Keratinocyte (primary cell): ENCODE measurements around the gene GLT8D2. TPM values are rescaled to one million over a fixed set of nuclear protein-coding genes. Genes with fewer than 3 reads are reported as not detected.

ENCODE experiments used
- DNase-seq: peaks from one replicate; pipeline ENCODE4 v3.0.0-alpha.2; 2011; ENCODE audit warnings: low read depth, missing footprints, low spot score
- FAIRE-seq: peaks from 2 replicates; lab custom pipeline; 2011; peaks lifted over from hg19 to GRCh38; lab: Jason Lieb, UNC
- H2AFZ ChIP-seq: 2 replicates; pipeline ENCODE4 v1.6.0; 2012; ENCODE audit warnings: low read length, control low read depth, inconsistent platforms; ENCODE audit not compliant: control insufficient read depth
- H3K27ac ChIP-seq: 2 replicates; pipeline ENCODE4 v1.5.1; 2011; ENCODE audit warnings: low read length; ENCODE audit not compliant: control insufficient read depth, insufficient read depth
- H3K27me3 ChIP-seq: 3 replicates; pipeline ENCODE4 v1.6.0; 2011; ENCODE audit warnings: low read length; ENCODE audit not compliant: control insufficient read depth, insufficient read depth; ENCODE audit errors: extremely low read depth
- H3K36me3 ChIP-seq, 2 experiments: 2 replicates in 1 of 2; 3 replicates in 1 of 2; pipeline ENCODE4 v1.5.1; 2011; ENCODE audit warnings: low read length in 2 of 2, mild to moderate bottlenecking in 1 of 2; ENCODE audit not compliant: control insufficient read depth in 2 of 2, insufficient read depth in 2 of 2; ENCODE audit errors: extremely low read depth in 1 of 2
- H3K4me1 ChIP-seq: 3 replicates; pipeline ENCODE4 v1.5.1; 2011; ENCODE audit warnings: low read length; ENCODE audit not compliant: control insufficient read depth, insufficient read depth; ENCODE audit errors: extremely low read depth
- H3K4me2 ChIP-seq: 3 replicates; pipeline ENCODE4 v1.6.0; 2011; ENCODE audit warnings: low read depth, low read length; ENCODE audit not compliant: control insufficient read depth, insufficient read depth; ENCODE audit errors: extremely low read depth
- H3K4me3 ChIP-seq, 3 experiments: fragments of 200-600 bp in 1 of 3; sonication (generic) in 1 of 3; 2 replicates in 2 of 3; 3 replicates in 1 of 3; pipeline ENCODE4 v1.5.1; 2011 to 2016; ENCODE audit warnings: low read length in 3 of 3, mild to moderate bottlenecking in 3 of 3, control low read depth in 2 of 3, inconsistent platforms in 1 of 3, low read depth in 1 of 3, mixed read lengths in 1 of 3, mixed run types in 1 of 3, moderate library complexity in 1 of 3; ENCODE audit not compliant: control insufficient read depth in 2 of 3, insufficient read depth in 2 of 3; ENCODE audit errors: extremely low read depth in 1 of 3
- H3K79me2 ChIP-seq: 2 replicates; pipeline ENCODE4 v1.6.0; 2012; ENCODE audit warnings: low read length; ENCODE audit not compliant: control insufficient read depth, insufficient read depth
- H3K9ac ChIP-seq: 3 replicates; pipeline ENCODE4 v1.6.0; 2011; ENCODE audit warnings: low read length; ENCODE audit not compliant: control insufficient read depth, insufficient read depth; ENCODE audit errors: extremely low read depth
- H3K9me1 ChIP-seq: 3 replicates; pipeline ENCODE4 v1.6.0; 2011; ENCODE audit warnings: low read length; ENCODE audit not compliant: control insufficient read depth, insufficient read depth; ENCODE audit errors: extremely low read depth
- H3K9me3 ChIP-seq: 2 replicates; pipeline ENCODE4 v1.5.1; 2012; ENCODE audit warnings: low read depth, low read length; ENCODE audit not compliant: control insufficient read depth
- H4K20me1 ChIP-seq: 3 replicates; pipeline ENCODE4 v1.6.0; 2011; ENCODE audit warnings: low read length; ENCODE audit not compliant: control insufficient read depth, insufficient read depth; ENCODE audit errors: extremely low read depth
- EZH2 ChIP-seq: IDR thresholded peaks from one replicate; pipeline ENCODE4 v1.6.1; 2012; ENCODE audit warnings: inconsistent platforms, mild to moderate bottlenecking, low read length, moderate library complexity
- dilution Hi-C: fragments of 300-500 bp; cut with MboI; formaldehyde crosslinking; loops from one replicate; pipeline ENCODE4 v1.7.0; 2020; ENCODE audit warnings: low sequenced_read_pairs; ENCODE audit not compliant: extremely low pct_ligation_motif_present
- polyA plus RNA-seq, 5 experiments: library from polyadenylated mRNA; depleted of rRNA in 3 of 5; stranded (reverse) in 3 of 5; stranded (forward) in 1 of 5; unstranded in 1 of 5; fragments of >200 nt; gene quantifications; 1 replicate in 1 of 5; 2 replicates in 3 of 5; 3 replicates in 1 of 5; pipeline versions ENCODE4 v1.2.1 to v1.2.3, GENCODE V29; 2011 to 2012; ENCODE audit warnings: missing spikeins in 2 of 5, low read depth in 1 of 5, low replicate concordance in 1 of 5
- TF ChIP-seq, protein P1 (sequence below), 3 experiments: IDR thresholded peaks in 1 of 3; conservative IDR thresholded peaks in 1 of 3; optimal IDR thresholded peaks in 1 of 3; 2 replicates in 2 of 3; 3 replicates in 1 of 3; pipeline versions ENCODE3 to v1.5.1; 2011; ENCODE audit warnings: low read length in 3 of 3, mild to moderate bottlenecking in 3 of 3, moderate library complexity in 2 of 3, control low read depth in 1 of 3, inconsistent platforms in 1 of 3; ENCODE audit not compliant: insufficient read depth in 2 of 3; ENCODE audit errors: extremely low read depth in 1 of 3

The GLT8D2 gene
- polyA plus RNA-seq, 1 donor (not counting 4 experiments of a cell fraction or from before 2014, with no cell fraction given) = 1.4 TPM

DNA sequence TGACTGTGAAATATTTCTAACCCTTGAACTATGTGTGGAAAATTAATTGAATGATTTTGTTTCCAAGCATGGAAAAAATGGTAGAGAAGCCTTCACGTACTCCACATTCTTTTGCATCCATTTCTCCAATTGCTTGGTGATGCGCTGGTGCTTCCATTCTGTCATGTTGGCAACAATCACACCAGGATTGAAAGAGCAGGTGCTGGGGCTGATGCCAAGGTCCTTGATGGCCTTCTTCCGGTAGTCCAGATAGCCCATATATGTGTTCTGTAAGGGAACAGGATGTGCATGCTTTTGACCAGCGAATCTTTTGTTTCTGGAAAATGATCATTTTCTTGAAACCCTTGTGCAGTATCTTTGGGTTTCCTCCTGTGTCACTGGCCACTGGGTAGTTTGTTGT, 55.8 kb downstream of the GLT8D2 start:
- no peak for FAIRE-seq

DNA sequence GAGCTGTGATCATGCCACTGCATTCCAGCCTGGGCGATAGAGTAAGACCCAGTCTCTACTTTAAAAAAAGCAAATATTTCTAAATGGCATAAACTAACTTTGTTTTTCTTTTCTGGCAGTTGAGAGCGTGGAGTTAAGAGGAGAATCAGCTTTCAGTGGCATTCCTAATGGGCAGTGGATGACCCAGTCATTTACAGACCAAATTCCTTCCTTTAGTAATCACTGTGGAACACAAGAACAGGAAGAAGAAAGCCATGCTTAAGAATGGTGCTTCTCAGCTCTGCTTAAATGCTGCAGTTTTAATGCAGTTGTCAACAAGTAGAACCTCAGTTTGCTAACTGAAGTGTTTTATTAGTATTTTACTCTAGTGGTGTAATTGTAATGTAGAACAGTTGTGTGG, 63.2 kb downstream of the GLT8D2 start:
- Histone ChIP-seq H3K27ac (no peak overlapping the region), H3K79me2 (no peaks in the 10 kb centered on the region), H3K9me1 (no peaks in the 10 kb centered on the region), H2AFZ (no peak overlapping the region), H3K36me3 (peaks cover 12 to 22% of the 10 kb centered on the region in 2 experiments), H4K20me1 (no peaks in the 10 kb centered on the region), H3K27me3 (no peaks in the 10 kb centered on the region), H3K4me2 (no peak overlapping the region), H3K9me3 (no peaks in the 10 kb centered on the region), H3K9ac (no peak overlapping the region), H3K4me3 (no peak overlapping the region), H3K4me1 (no peaks in the 10 kb centered on the region)
- FAIRE-seq (peak; percentile 74), DNase-seq (no peak)
- TF ChIP-seq, protein P1, sequence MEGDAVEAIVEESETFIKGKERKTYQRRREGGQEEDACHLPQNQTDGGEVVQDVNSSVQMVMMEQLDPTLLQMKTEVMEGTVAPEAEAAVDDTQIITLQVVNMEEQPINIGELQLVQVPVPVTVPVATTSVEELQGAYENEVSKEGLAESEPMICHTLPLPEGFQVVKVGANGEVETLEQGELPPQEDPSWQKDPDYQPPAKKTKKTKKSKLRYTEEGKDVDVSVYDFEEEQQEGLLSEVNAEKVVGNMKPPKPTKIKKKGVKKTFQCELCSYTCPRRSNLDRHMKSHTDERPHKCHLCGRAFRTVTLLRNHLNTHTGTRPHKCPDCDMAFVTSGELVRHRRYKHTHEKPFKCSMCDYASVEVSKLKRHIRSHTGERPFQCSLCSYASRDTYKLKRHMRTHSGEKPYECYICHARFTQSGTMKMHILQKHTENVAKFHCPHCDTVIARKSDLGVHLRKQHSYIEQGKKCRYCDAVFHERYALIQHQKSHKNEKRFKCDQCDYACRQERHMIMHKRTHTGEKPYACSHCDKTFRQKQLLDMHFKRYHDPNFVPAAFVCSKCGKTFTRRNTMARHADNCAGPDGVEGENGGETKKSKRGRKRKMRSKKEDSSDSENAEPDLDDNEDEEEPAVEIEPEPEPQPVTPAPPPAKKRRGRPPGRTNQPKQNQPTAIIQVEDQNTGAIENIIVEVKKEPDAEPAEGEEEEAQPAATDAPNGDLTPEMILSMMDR (optimal IDR thresholded peaks at IDR 0.05 in 1 of 3, IDR thresholded peaks at IDR 0.05 in 1 of 3, conservative IDR thresholded peaks at IDR 0.05 in 1 of 3; ENCODE audit: extremely low read depth in 1 of 3, insufficient read depth in 2 of 3, low read length in 3 of 3) = no peak
- no peak for TF ChIP-seq EZH2
- dilution Hi-C loops = no loop called here

More for the DNA sequence above, 55.8 kb downstream of the GLT8D2 start:
- Histone ChIP-seq H2AFZ (no peak overlapping the region), H3K4me2 (no peak overlapping the region), H3K79me2 (no peaks in the 10 kb centered on the region), H3K27ac (no peak overlapping the region), H3K36me3 (peaks cover 4 to 5% of the 10 kb centered on the region in 2 experiments), H4K20me1 (no peaks in the 10 kb centered on the region), H3K4me3 (no peak overlapping the region), H3K9me1 (no peaks in the 10 kb centered on the region), H3K27me3 (no peaks in the 10 kb centered on the region), H3K9ac (no peak overlapping the region), H3K9me3 (no peaks in the 10 kb centered on the region), H3K4me1 (no peaks in the 10 kb centered on the region)
- TF ChIP-seq EZH2 = no peak
- TF ChIP-seq, protein P1 (optimal IDR thresholded peaks at IDR 0.05 in 1 of 3, IDR thresholded peaks at IDR 0.05 in 1 of 3, conservative IDR thresholded peaks at IDR 0.05 in 1 of 3; ENCODE audit: extremely low read depth in 1 of 3, insufficient read depth in 2 of 3, low read length in 3 of 3) = no peak
- dilution Hi-C loops = no loop called here
- DNase-seq = no peak
